ENCODE measurements around the gene SNRPA. TPM values are rescaled to one million over a fixed set of nuclear protein-coding genes. Genes with fewer than 3 reads are reported as not detected.
A peak's percentile ranks its signal among the peaks of the same experiment; 100 is the strongest.

Gene SNRPA
- total and polyA plus RNA-seq, 4 donors = 26.7 to 49.1 (median 43.8) TPM

- ATAC-seq (ENCODE audit: low FRiP score) = no peak
- no peaks in the 10 kb centered on the region for H3K9me3 ChIP-seq (ENCODE audit: control insufficient read depth, low read length)
- H3K27me3 ChIP-seq (ENCODE audit: control insufficient read depth in 1 of 2, insufficient read depth in 2 of 2, low read length in 1 of 2) = no peaks in the 10 kb centered on the region
- H3K27ac ChIP-seq (ENCODE audit: low read depth in 1 of 2, low read length in 2 of 2) = no peak overlapping the region
- intact Hi-C loops (cut with DNase I) = no loop called here
- no peak overlapping the region for H3K4me3 ChIP-seq (ENCODE audit: low read length in 2 of 2)
- H3K4me1 ChIP-seq (ENCODE audit: control insufficient read depth in 1 of 2, insufficient read depth in 2 of 2, low read length in 2 of 2) = no peaks in the 10 kb centered on the region
- 94 to 97% methylated on average over 7 of the region's 7 CpGs for WGBS, 2 donors
- DNase-seq = no peak
- H3K36me3 ChIP-seq (ENCODE audit: control insufficient read depth in 1 of 2, insufficient read depth in 2 of 2, low read length in 1 of 2) = no peaks in the 10 kb centered on the region
These were observed 3.5 kb upstream of the SNRPA start for GRCh38 chr19:40747536-40747935.

GRCh38 chr19:40750058-40750873, 737 bp upstream of the SNRPA start, which contains the start of gene ACTMAP:
Gene ACTMAP, minus strand, starts transcription at chr19:40750477. Its CDS starts 674 bp downstream, at chr19:40749803.
- H3K4me1 ChIP-seq (ENCODE audit: control insufficient read depth in 1 of 2, insufficient read depth in 2 of 2, low read length in 2 of 2) = no peaks in the 10 kb centered on the region
- no peaks in the 10 kb centered on the region for H3K27me3 ChIP-seq (ENCODE audit: control insufficient read depth in 1 of 2, insufficient read depth in 2 of 2, low read length in 1 of 2)
- peak; percentile 100 for DNase-seq
- H3K9me3 ChIP-seq (ENCODE audit: control insufficient read depth, low read length) = no peaks in the 10 kb centered on the region
- H3K36me3 ChIP-seq (ENCODE audit: control insufficient read depth in 1 of 2, insufficient read depth in 2 of 2, low read length in 1 of 2) = no peaks in the 10 kb centered on the region
- peak within 1 kb of the TSS; percentile 62 to 82 for H3K27ac ChIP-seq (ENCODE audit: low read depth in 1 of 2, low read length in 2 of 2)
- peak; percentile 97 for ATAC-seq (ENCODE audit: low FRiP score)
- peak within 1 kb of the TSS; percentile 79 to 95 for H3K4me3 ChIP-seq (ENCODE audit: low read length in 2 of 2)
- intact Hi-C loops (cut with DNase I) = loop anchor here (2.0 to 5.0 kb wide), 5 partner anchors 27 to 59 kb away; partner anchors contain the start of genes EGLN2 (in 2 of the 2), COQ8B (in 1 of the 2), ITPKC (in 1 of the 2) and NUMBL (in 1 of the 2)
- 0 to 1% methylated on average over 43 of the region's 43 CpGs for WGBS, 2 donors

- intact Hi-C loops (cut with DNase I) = loop anchor here in 1 of 2 donors (5.0 kb wide), 1 partner anchor 45 kb away; the partner anchor contains the start of gene EGLN2
These were observed 1.3 kb downstream of the SNRPA start for GRCh38 chr19:40752257-40752781.

GRCh38 chr19:40754611-40755247, 3.7 kb downstream of the SNRPA start:
- DNase-seq (no peak), ATAC-seq (ENCODE audit: low FRiP score) (no peak)
- Histone ChIP-seq H3K27ac (ENCODE audit: low read depth in 1 of 2, low read length in 2 of 2) (no peak overlapping the region), H3K27me3 (ENCODE audit: control insufficient read depth in 1 of 2, insufficient read depth in 2 of 2, low read length in 1 of 2) (no peaks in the 10 kb centered on the region), H3K4me1 (ENCODE audit: control insufficient read depth in 1 of 2, insufficient read depth in 2 of 2, low read length in 2 of 2) (no peaks in the 10 kb centered on the region), H3K36me3 (ENCODE audit: control insufficient read depth in 1 of 2, insufficient read depth in 2 of 2, low read length in 1 of 2) (peaks cover 4 to 9% of the 10 kb centered on the region in 2 donors), H3K4me3 (ENCODE audit: low read length in 2 of 2) (no peak overlapping the region), H3K9me3 (ENCODE audit: control insufficient read depth, low read length) (no peaks in the 10 kb centered on the region)
- intact Hi-C loops (cut with DNase I) = loop anchor here in 1 of 2 donors (5.0 kb wide), 1 partner anchor 43 kb away; the partner anchor contains the start of gene EGLN2
- WGBS, 2 donors = 75 to 78% methylated on average over 9 of the region's 9 CpGs

More at GRCh38 chr19:40752257-40752781, 1.3 kb downstream of the SNRPA start:
- no peak overlapping the region for H3K27ac ChIP-seq (ENCODE audit: low read depth in 1 of 2, low read length in 2 of 2)
- no peaks in the 10 kb centered on the region for H3K4me1 ChIP-seq (ENCODE audit: control insufficient read depth in 1 of 2, insufficient read depth in 2 of 2, low read length in 2 of 2)
- H3K36me3 ChIP-seq (ENCODE audit: control insufficient read depth in 1 of 2, insufficient read depth in 2 of 2, low read length in 1 of 2) = peaks cover 0 to under 1% of the 10 kb centered on the region in 2 donors
- 79 to 83% methylated on average over 12 of the region's 12 CpGs for WGBS, 2 donors
- no peak overlapping the region for H3K4me3 ChIP-seq (ENCODE audit: low read length in 2 of 2)
- no peaks in the 10 kb centered on the region for H3K9me3 ChIP-seq (ENCODE audit: control insufficient read depth, low read length)
- ATAC-seq (ENCODE audit: low FRiP score) (no peak), DNase-seq (no peak)
- H3K27me3 ChIP-seq (ENCODE audit: control insufficient read depth in 1 of 2, insufficient read depth in 2 of 2, low read length in 1 of 2) = no peaks in the 10 kb centered on the region

GRCh38 chr19:40755248-40755624, 4.2 kb downstream of the SNRPA start:
- DNase-seq = no peak
- peaks cover 6 to 10% of the 10 kb centered on the region in 2 donors for H3K36me3 ChIP-seq (ENCODE audit: control insufficient read depth in 1 of 2, insufficient read depth in 2 of 2, low read length in 1 of 2)
- H3K27me3 ChIP-seq (ENCODE audit: control insufficient read depth in 1 of 2, insufficient read depth in 2 of 2, low read length in 1 of 2) = no peaks in the 10 kb centered on the region
- no peaks in the 10 kb centered on the region for H3K9me3 ChIP-seq (ENCODE audit: control insufficient read depth, low read length)
- 92 to 93% methylated on average over 3 of the region's 3 CpGs for WGBS, 2 donors
- H3K27ac ChIP-seq (ENCODE audit: low read depth in 1 of 2, low read length in 2 of 2) = no peak overlapping the region
- H3K4me3 ChIP-seq (ENCODE audit: low read length in 2 of 2) = no peak overlapping the region
- H3K4me1 ChIP-seq (ENCODE audit: control insufficient read depth in 1 of 2, insufficient read depth in 2 of 2, low read length in 2 of 2) = no peaks in the 10 kb centered on the region
- intact Hi-C loops (cut with DNase I) = no loop called here
- ATAC-seq (ENCODE audit: low FRiP score) = no peak

- no peak overlapping the region for H3K4me3 ChIP-seq (ENCODE audit: low read length in 2 of 2)
- intact Hi-C loops (cut with DNase I) = no loop called here
- 95 to 97% methylated on average over 8 of the region's 8 CpGs for WGBS, 2 donors
- no peaks in the 10 kb centered on the region for H3K9me3 ChIP-seq (ENCODE audit: control insufficient read depth, low read length)
- H3K27ac ChIP-seq (ENCODE audit: low read depth in 1 of 2, low read length in 2 of 2) = no peak overlapping the region
- ATAC-seq (ENCODE audit: low FRiP score) = no peak
- no peaks in the 10 kb centered on the region for H3K4me1 ChIP-seq (ENCODE audit: control insufficient read depth in 1 of 2, insufficient read depth in 2 of 2, low read length in 2 of 2)
- peaks cover 9 to 10% of the 10 kb centered on the region in 2 donors for H3K36me3 ChIP-seq (ENCODE audit: control insufficient read depth in 1 of 2, insufficient read depth in 2 of 2, low read length in 1 of 2)
- no peak for DNase-seq
- H3K27me3 ChIP-seq (ENCODE audit: control insufficient read depth in 1 of 2, insufficient read depth in 2 of 2, low read length in 1 of 2) = no peaks in the 10 kb centered on the region
These were observed 4.8 kb downstream of the SNRPA start for GRCh38 chr19:40755791-40756190.

- DNase-seq (no peak), ATAC-seq (ENCODE audit: low FRiP score) (no peak)
- Histone ChIP-seq H3K27me3 (ENCODE audit: control insufficient read depth in 1 of 2, insufficient read depth in 2 of 2, low read length in 1 of 2) (no peaks in the 10 kb centered on the region), H3K36me3 (ENCODE audit: control insufficient read depth in 1 of 2, insufficient read depth in 2 of 2, low read length in 1 of 2) (peaks cover 10% of the 10 kb centered on the region in 2 donors), H3K4me1 (ENCODE audit: control insufficient read depth in 1 of 2, insufficient read depth in 2 of 2, low read length in 2 of 2) (no peaks in the 10 kb centered on the region), H3K4me3 (ENCODE audit: low read length in 2 of 2) (no peak overlapping the region), H3K27ac (ENCODE audit: low read depth in 1 of 2, low read length in 2 of 2) (no peak overlapping the region), H3K9me3 (ENCODE audit: control insufficient read depth, low read length) (no peaks in the 10 kb centered on the region)
- WGBS, 2 donors = 77 to 78% methylated on average over 11 of the region's 11 CpGs
- intact Hi-C loops (cut with DNase I) = no loop called here
These were observed 5.6 kb downstream of the SNRPA start for GRCh38 chr19:40756502-40757110.

GRCh38 chr19:40758491-40758890, 7.5 kb downstream of the SNRPA start:
- 97 to 100% methylated on average over 3 of the region's 3 CpGs for WGBS, 2 donors
- Histone ChIP-seq H3K27me3 (ENCODE audit: control insufficient read depth in 1 of 2, insufficient read depth in 2 of 2, low read length in 1 of 2) (no peaks in the 10 kb centered on the region), H3K9me3 (ENCODE audit: control insufficient read depth, low read length) (no peaks in the 10 kb centered on the region), H3K36me3 (ENCODE audit: control insufficient read depth in 1 of 2, insufficient read depth in 2 of 2, low read length in 1 of 2) (peaks cover 10 to 24% of the 10 kb centered on the region in 2 donors), H3K4me1 (ENCODE audit: control insufficient read depth in 1 of 2, insufficient read depth in 2 of 2, low read length in 2 of 2) (no peaks in the 10 kb centered on the region), H3K27ac (ENCODE audit: low read depth in 1 of 2, low read length in 2 of 2) (no peak overlapping the region), H3K4me3 (ENCODE audit: low read length in 2 of 2) (no peak overlapping the region)
- ATAC-seq (ENCODE audit: low FRiP score) (no peak), DNase-seq (no peak)
- intact Hi-C loops (cut with DNase I) = no loop called here
